HepG2 (cell line): ENCODE results near the gene SHISA7. TPM values are rescaled to one million over a fixed set of nuclear protein-coding genes. Genes with fewer than 3 reads are reported as not detected.
"Not testable (repeated sequence)": the region's sequence is repeated elsewhere in the genome, so short reads cannot be mapped to it uniquely, and the experiment has no call there.

ENCODE experiments used
- ATAC-seq: fragments of 200-7000 bp; cut with Tn5 transposase; 3 replicates; pipeline ENCODE4 v1.9.1; 2020; ENCODE audit warnings: mild to moderate bottlenecking, moderate library complexity
- BruUV-seq: library from RNA; stranded (reverse); fragments of 400-500 nt; replicated peaks from 2 replicates; lab custom pipeline; 2021; lab: Mats Ljungman, UMichigan
- CTCF ChIA-PET: fragments of 300-600 bp; formaldehyde crosslinking; extraction: SDS; loops from one replicate; lab custom pipeline; 2021; ENCODE audit warnings: low total read pairs, inconsistent platforms, low intra/inter-chr PET ratio; lab: Yijun Ruan, JAX
- POLR2A ChIA-PET: fragments of 350-600 bp; sonication (Branson Sonifier 250); formaldehyde crosslinking; loops from one replicate; lab custom pipeline; 2020; ENCODE audit warnings: antibody characterized with exemption, inconsistent platforms; lab: Yijun Ruan, JAX
- DNase-seq: peaks from one replicate; pipeline ENCODE4 v3.0.0-alpha.2; 2015; ENCODE audit warnings: low spot score
- FAIRE-seq: peaks from 3 replicates; lab custom pipeline; 2011; peaks lifted over from hg19 to GRCh38; lab: Jason Lieb, UNC
- H2AFZ ChIP-seq: one replicate; pipeline ENCODE4 v1.6.1; 2011; ENCODE audit warnings: low read length, inconsistent platforms
- H3K27ac ChIP-seq: fragments of 300-600 bp; 3 replicates; pipeline ENCODE4 v1.8.0; 2011; ENCODE audit warnings: mixed run types, mild to moderate bottlenecking, mixed read lengths, low read length, inconsistent platforms; ENCODE audit not compliant: insufficient read depth; ENCODE audit errors: extremely low read length
- H3K27me3 ChIP-seq, 2 experiments: fragments of 200-600 bp in 1 of 2; 2 replicates in 1 of 2; 3 replicates in 1 of 2; pipeline versions ENCODE4 v1.6.0 to v1.8.0; 2011; ENCODE audit warnings: low read length in 2 of 2, mild to moderate bottlenecking in 2 of 2, moderate library complexity in 2 of 2, inconsistent platforms in 1 of 2; ENCODE audit not compliant: insufficient read depth in 2 of 2, control insufficient read depth in 1 of 2
- H3K36me3 ChIP-seq, 2 experiments: fragments of 200-600 bp in 1 of 2; replicated peaks in 1 of 2; 2 replicates in 1 of 2; 3 replicates in 1 of 2; pipeline versions ENCODE4 v1.5.1 to v1.8.0; 2011; ENCODE audit warnings: low read length in 2 of 2, inconsistent platforms in 1 of 2; ENCODE audit not compliant: insufficient read depth in 2 of 2, control insufficient read depth in 1 of 2
- H3K4me1 ChIP-seq: 2 replicates; pipeline ENCODE4 v1.5.1; 2012; ENCODE audit warnings: low read length, inconsistent platforms; ENCODE audit not compliant: insufficient read depth
- H3K4me2 ChIP-seq: 2 replicates; pipeline ENCODE4 v1.6.0; 2011; ENCODE audit warnings: low read depth, low read length, inconsistent platforms
- H3K4me3 ChIP-seq, 3 experiments: fragments of 200-600 bp in 1 of 3; sonication (generic), shearing (Covaris generic) in 1 of 3; replicated peaks in 1 of 3; 2 replicates each; pipeline ENCODE4 v1.5.1; 2011 to 2016; ENCODE audit warnings: low read length in 3 of 3, inconsistent platforms in 2 of 3, low read depth in 2 of 3, mild to moderate bottlenecking in 2 of 3, control low read depth in 1 of 3, mixed read lengths in 1 of 3; ENCODE audit not compliant: insufficient read depth in 1 of 3
- H3K79me2 ChIP-seq: one replicate; pipeline ENCODE4 v1.6.1; 2011; ENCODE audit warnings: low read length, inconsistent platforms; ENCODE audit not compliant: insufficient read depth
- H3K9ac ChIP-seq: 2 replicates; pipeline ENCODE4 v1.6.0; 2011; ENCODE audit warnings: mild to moderate bottlenecking, low read depth, low read length, inconsistent platforms; ENCODE audit not compliant: insufficient read depth
- H3K9me3 ChIP-seq: 2 replicates; pipeline ENCODE4 v1.5.1; 2012; ENCODE audit warnings: mild to moderate bottlenecking, low read length
- H4K20me1 ChIP-seq: 2 replicates; pipeline ENCODE4 v1.6.0; 2011; ENCODE audit warnings: inconsistent platforms, mild to moderate bottlenecking, low read length, moderate library complexity; ENCODE audit not compliant: insufficient read depth
- ATRX ChIP-seq: sonication (generic); formaldehyde crosslinking; IDR thresholded peaks from 2 replicates; pipeline ENCODE4 v1.4.0; 2020; ENCODE audit warnings: missing genetic modification reagents, borderline replicate concordance
- HNRNPL ChIP-seq: fragments of 200-400 bp; formaldehyde crosslinking; IDR thresholded peaks from 2 replicates; pipeline ENCODE4 v1.6.1; 2017; ENCODE audit warnings: mild to moderate bottlenecking, low read depth, low read length
- NAIF1 ChIP-seq: sonication (generic); formaldehyde crosslinking; IDR thresholded peaks from 2 replicates; pipeline ENCODE4 v1.5.0; 2020; ENCODE audit warnings: mild to moderate bottlenecking, missing genetic modification reagents, borderline replicate concordance
- NRL ChIP-seq: sonication (generic); formaldehyde crosslinking; IDR thresholded peaks from 2 replicates; pipeline ENCODE4 v1.5.0; 2020; ENCODE audit warnings: missing genetic modification reagents, mild to moderate bottlenecking, moderate library complexity, borderline replicate concordance
- RFX5 ChIP-seq: IDR thresholded peaks from 2 replicates; pipeline ENCODE4 v1.6.1; 2011; ENCODE audit warnings: low read depth, low read length, improper control_type of control experiment
- ZFP1 ChIP-seq: IDR thresholded peaks from 2 replicates; pipeline ENCODE4 v1.6.1; 2016
- WGBS: methylation state at CpG from one replicate; pipeline ENCODE4 v1.1.6; 2017; ENCODE audit warnings: low lambda C conversion rate; 5-methylcytosine and 5-hydroxymethylcytosine counted together
- in situ Hi-C: cut with HindIII; loops from 2 replicates; pipeline ENCODE4 v1.10.0; 2017; ENCODE audit warnings: low pct_unique_long_range_greater_than_20kb; ENCODE audit not compliant: extremely low pct_ligation_motif_present
- intact Hi-C: fragments of 100-400 bp; cut with micrococcal nuclease; formaldehyde crosslinking; loops from one replicate; pipeline ENCODE4 v1.10.0; 2022; ENCODE audit not compliant: unreplicated experiment
- polyA plus RNA-seq, 8 experiments: library from polyadenylated mRNA; depleted of rRNA in 3 of 8; stranded (reverse) in 7 of 8; unstranded in 1 of 8; fragments of >200 nt; fragmentation: Illumina TruSeq in 4 of 8; extraction: Trizol in 4 of 8; gene quantifications; 2 replicates each; pipeline versions ENCODE4 v1.2.1 to v1.2.3, GENCODE V29; 2011 to 2016; ENCODE audit warnings: low read depth in 4 of 8, missing spikeins in 1 of 8, mixed read lengths in 1 of 8; ENCODE audit not compliant: insufficient read depth in 1 of 8
- total RNA-seq, 5 experiments: library from RNA; depleted of rRNA; stranded (reverse); fragments of >200 nt; fragmentation: Illumina TruSeq; extraction: Trizol; gene quantifications; 2 replicates each; pipeline ENCODE4 v1.2.3, GENCODE V29; 2016; ENCODE audit warnings: low read depth in 1 of 5
- TF ChIP-seq, protein P1 (sequence below): sonication (generic); formaldehyde crosslinking; IDR thresholded peaks from 2 replicates; pipeline ENCODE4 v1.8.0; 2022; ENCODE audit warnings: missing genetic modification reagents, low read depth, mild to moderate bottlenecking, borderline replicate concordance
- TF ChIP-seq, protein P2 (sequence below): sonication (generic); formaldehyde crosslinking; IDR thresholded peaks from 2 replicates; pipeline ENCODE4 v1.9.0; 2021; ENCODE audit warnings: mild to moderate bottlenecking, missing genetic modification reagents

Gene SHISA7
- total and polyA plus RNA-seq, 2 of the 13 experiments (the other 11 are each of a cell fraction or from before 2014, with no cell fraction given), result not detected

DNA sequence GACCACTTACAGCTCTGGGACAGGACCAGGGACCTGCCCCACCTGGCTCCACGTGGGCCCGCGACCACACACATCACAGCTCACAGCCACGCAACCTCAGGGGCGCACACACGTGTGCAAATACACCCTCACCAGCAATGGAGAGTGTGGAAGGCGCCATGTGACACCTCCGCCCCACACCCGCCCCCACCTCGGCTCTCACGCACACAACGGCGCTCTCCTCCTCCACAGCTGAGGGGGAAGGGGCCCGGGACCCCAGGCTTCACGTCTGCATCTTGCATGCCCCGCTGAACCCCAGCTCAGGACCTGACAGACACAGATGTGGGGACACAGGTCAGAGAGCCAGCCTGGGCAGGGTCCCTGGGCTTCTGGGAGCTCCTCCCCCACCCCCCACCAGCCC is 6.4 kb upstream of the SHISA7 start (continued):
- no peak for TF ChIP-seq NAIF1 (CRISPR knock-in tag)
- no peak for TF ChIP-seq ATRX (CRISPR knock-in tag)
- TF ChIP-seq, protein P1, sequence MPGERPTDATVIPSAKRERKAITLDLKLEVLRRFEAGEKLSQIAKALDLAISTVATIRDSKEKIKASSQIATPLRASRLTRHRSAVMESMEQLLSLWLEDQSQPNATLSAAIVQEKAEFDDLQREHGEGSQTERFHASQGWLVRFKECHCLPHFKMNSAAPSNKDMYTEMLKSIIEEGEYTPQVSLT (CRISPR knock-in tag), result no peak
- no peak for TF ChIP-seq RFX5
- no peak for TF ChIP-seq ZFP1 (CRISPR knock-in tag)
- TF ChIP-seq NRL, result no peak

DNA sequence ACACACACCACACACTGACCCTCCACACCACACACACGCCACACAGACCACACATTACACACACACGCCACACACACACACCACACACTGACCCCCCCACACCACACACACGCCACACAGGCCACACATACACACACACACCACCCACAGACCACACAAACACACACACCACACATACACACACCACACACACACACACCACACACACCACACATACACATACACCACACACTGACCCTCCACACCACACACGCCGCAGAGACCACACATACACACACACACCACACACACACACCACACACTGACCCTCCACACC is 5.0 kb upstream of the SHISA7 start:
- H3K79me2 ChIP-seq, H3K36me3 ChIP-seq, BruUV-seq, H3K4me1 ChIP-seq, DNase-seq, H3K9ac ChIP-seq, H3K27ac ChIP-seq, H4K20me1 ChIP-seq, intact Hi-C loops, H3K4me2 ChIP-seq, FAIRE-seq, H3K9me3 ChIP-seq, H3K4me3 ChIP-seq, ATAC-seq, in situ Hi-C loops, H2AFZ ChIP-seq, POLR2A ChIA-PET, CTCF ChIA-PET: not testable (repeated sequence)
- WGBS, result 80% methylated on average over 5 of the region's 5 CpGs
- peak; percentile 61; the same call in 1 of the 2 replicates for TF ChIP-seq HNRNPL
- TF ChIP-seq, protein P2, sequence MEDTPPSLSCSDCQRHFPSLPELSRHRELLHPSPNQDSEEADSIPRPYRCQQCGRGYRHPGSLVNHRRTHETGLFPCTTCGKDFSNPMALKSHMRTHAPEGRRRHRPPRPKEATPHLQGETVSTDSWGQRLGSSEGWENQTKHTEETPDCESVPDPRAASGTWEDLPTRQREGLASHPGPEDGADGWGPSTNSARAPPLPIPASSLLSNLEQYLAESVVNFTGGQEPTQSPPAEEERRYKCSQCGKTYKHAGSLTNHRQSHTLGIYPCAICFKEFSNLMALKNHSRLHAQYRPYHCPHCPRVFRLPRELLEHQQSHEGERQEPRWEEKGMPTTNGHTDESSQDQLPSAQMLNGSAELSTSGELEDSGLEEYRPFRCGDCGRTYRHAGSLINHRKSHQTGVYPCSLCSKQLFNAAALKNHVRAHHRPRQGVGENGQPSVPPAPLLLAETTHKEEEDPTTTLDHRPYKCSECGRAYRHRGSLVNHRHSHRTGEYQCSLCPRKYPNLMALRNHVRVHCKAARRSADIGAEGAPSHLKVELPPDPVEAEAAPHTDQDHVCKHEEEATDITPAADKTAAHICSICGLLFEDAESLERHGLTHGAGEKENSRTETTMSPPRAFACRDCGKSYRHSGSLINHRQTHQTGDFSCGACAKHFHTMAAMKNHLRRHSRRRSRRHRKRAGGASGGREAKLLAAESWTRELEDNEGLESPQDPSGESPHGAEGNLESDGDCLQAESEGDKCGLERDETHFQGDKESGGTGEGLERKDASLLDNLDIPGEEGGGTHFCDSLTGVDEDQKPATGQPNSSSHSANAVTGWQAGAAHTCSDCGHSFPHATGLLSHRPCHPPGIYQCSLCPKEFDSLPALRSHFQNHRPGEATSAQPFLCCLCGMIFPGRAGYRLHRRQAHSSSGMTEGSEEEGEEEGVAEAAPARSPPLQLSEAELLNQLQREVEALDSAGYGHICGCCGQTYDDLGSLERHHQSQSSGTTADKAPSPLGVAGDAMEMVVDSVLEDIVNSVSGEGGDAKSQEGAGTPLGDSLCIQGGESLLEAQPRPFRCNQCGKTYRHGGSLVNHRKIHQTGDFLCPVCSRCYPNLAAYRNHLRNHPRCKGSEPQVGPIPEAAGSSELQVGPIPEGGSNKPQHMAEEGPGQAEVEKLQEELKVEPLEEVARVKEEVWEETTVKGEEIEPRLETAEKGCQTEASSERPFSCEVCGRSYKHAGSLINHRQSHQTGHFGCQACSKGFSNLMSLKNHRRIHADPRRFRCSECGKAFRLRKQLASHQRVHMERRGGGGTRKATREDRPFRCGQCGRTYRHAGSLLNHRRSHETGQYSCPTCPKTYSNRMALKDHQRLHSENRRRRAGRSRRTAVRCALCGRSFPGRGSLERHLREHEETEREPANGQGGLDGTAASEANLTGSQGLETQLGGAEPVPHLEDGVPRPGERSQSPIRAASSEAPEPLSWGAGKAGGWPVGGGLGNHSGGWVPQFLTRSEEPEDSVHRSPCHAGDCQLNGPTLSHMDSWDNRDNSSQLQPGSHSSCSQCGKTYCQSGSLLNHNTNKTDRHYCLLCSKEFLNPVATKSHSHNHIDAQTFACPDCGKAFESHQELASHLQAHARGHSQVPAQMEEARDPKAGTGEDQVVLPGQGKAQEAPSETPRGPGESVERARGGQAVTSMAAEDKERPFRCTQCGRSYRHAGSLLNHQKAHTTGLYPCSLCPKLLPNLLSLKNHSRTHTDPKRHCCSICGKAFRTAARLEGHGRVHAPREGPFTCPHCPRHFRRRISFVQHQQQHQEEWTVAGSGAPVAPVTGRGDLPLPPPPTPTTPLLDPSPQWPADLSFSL (CRISPR knock-in tag), result peak; percentile 96
- peaks cover 3 to 48% of the 10 kb centered on the region in 2 experiments; a peak in 4 of 5 replicates for H3K27me3 ChIP-seq
